NCI-H2029 treated with DMSO at 0.1 percent for 48 hours (cell line): Measurements from ENCODE around the gene ZNRD2.

Source experiments
- DNase-seq: peaks from one replicate; lab custom pipeline; 2025; lab: John Stamatoyannopoulos, UW

The ZNRD2 gene

GRCh38 chr11:65573391-65574079, 3.3 kb downstream of the ZNRD2 start:
- no peak for DNase-seq

DNA sequence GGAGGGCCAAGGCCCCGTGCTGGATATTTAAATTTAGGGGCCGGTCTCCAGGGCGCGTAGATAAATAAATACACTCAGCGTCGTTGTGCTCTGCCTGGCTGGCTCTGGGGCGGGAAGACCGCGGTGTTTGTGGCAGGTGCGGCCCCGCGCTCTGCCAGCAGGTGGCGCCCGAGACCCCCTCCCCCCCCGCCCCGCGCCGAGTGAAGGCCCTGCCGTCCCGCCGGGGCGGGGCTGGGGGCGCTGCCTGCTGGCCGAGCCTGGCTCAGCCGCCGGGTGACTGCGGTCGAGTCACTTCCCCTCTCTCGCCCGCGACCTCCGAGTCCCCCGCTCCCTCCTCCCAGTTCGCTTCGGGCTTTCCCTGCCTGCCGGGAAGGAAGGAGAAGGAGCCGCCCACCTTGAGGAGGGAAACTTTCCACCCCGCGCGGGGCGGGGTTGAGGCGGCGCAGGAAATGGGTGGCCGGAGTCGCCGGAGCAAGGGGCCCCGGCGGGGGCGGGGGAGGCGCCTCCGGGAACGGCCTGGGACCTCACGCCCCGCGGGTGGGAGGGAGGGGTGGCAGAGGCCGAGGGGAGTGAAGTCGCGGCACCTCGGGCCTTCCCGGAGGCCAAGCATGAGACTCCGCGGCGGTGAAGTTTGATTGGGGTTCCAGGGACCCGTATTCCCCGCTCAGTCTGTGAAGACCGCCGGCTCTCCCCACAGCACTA, 4.0 kb downstream of the ZNRD2 start:
- peak; percentile 64 for DNase-seq

- no peak for DNase-seq
These were observed 4.7 kb downstream of the ZNRD2 start for GRCh38 chr11:65574811-65575567.

DNA sequence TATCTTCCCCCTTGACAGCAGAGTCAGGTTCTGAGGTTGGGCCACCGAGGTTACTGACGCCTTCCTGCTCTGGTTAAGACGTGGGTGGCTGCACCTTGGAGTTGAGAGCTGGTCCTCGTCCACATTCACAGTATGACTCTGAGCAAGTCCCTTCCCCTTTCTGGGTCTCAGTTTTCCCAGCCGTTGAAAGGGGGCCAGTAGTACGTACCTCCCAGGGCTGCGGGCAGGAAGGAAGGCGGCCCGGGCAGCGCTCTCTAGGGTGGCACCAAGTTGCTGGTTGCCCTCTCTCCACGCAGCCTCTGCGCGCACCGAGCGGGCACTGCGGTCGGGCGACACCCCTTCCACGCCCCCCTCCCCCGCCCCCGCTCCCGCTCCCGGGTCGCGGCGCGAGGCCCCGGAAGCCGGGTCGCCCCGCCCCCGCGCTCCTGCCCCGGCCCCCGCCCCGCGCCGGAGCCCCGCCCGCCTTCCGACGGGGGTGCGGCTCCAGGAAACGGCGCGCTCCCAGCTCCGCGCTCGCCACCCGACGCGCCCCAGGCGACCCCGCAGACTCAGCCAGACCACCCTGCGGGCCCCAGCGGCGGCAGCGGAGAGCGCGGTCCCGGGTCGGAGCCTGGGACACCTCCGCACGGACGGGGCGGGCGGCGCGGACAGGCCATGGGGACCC, 5.4 kb downstream of the ZNRD2 start, which contains the start of gene EHBP1L1:
EHBP1L1 (plus strand) TSS at position 486 of the 664 bp plus-strand sequence. CDS start 250 bp downstream, outside the sequence.
- DNase-seq, result no peak

DNA sequence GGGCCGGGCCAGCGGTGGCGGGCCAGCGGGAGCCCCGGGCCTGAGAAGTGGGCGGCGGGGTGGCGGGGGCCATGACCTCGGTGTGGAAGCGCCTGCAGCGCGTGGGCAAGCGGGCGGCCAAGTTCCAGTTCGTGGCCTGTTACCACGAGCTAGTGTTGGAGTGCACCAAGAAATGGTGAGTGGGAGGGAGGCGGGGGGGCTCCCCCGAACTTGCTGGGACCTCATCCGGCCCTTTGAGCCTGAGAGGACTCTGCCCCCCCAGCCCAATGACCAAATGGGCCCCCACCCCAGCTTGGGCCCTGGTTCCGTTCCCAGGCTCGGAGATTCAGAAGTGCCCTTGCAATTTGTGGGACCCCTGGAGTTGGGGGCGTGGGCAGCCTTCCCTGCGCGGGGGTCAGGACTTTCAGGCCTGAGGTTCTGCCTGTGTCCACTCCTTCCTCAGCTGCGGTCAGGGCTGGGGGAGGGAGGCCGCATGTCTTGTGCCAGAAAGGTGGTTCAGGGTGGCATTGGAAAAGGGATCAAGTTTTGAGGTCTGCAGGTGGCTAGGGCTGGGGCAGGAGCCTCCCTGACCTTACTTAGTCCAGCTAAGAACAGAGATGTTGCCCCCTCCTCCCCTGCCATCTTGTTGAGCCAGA, 6.1 kb downstream of the ZNRD2 start:
- no peak for DNase-seq

- DNase-seq, result no peak
These were observed 6.8 kb downstream of the ZNRD2 start for GRCh38 chr11:65576867-65577755.

GRCh38 chr11:65577756-65578109, 7.5 kb downstream of the ZNRD2 start:
- DNase-seq, result no peak

- no peak for DNase-seq
These were observed 7.9 kb downstream of the ZNRD2 start for GRCh38 chr11:65578134-65578533.

GRCh38 chr11:65578667-65579066, 8.4 kb downstream of the ZNRD2 start:
- DNase-seq, result no peak

DNA sequence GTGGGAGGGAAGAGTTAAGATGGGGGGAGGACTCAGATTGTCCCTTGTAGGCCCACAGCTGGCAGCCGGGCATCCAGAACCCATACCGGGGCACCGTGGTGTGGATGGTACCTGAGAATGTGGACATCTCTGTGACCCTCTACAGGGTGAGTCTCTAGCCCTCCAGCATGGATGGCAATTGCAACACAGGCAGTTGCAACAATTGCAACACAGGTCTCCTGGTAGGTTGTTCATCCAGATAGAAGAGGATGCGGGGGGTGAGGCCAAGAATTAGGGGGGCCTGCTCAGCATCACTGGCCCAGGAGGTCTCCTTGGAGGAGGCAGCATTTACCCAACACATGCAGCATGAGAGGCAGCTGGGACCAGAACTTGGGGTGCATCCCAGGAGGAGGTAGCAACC, 9.0 kb downstream of the ZNRD2 start:
- DNase-seq, result no peak

GRCh38 chr11:65580031-65580692, 9.9 kb downstream of the ZNRD2 start:
- DNase-seq, result no peak

DNA sequence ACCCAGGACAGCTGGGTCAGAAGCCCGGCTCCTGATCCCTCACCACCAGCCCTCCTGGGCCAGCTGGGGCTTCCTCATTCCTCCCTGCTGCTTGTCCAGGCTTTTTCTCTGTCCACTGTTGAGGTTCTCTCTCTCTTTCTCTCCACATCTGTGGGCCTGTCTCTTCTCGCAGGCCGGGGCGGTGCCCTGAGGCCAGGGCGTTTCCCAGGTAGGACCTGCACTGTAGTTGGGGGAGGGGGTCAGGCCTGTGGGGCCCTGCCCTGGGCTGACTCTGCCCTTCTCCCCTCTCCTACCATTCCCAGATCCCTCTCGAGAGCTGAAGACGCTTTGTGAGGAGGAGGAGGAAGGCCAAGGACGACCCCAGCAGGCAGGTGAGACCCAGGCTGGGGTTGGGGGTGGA, 10.5 kb downstream of the ZNRD2 start:
- no peak for DNase-seq

DNA sequence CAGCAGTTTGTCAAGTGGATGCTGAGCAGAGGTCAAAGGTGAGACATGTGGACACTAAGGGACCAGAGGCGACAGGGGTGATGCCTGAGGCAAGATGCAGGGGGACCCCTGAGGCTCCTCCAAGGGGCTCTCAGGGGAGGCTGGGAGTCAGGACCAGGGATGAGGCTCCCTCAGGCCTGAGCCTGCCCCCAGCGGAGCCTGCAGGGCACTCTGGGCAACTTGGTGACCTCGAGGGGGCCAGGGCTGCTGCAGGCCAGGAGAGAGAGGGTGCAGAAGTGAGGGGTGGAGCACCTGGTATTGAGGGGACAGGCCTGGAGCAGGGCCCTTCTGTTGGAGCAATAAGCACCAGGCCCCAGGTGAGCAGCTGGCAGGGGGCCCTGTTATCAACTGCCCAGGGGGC, 11.7 kb downstream of the ZNRD2 start:
- DNase-seq, result no peak

DNA sequence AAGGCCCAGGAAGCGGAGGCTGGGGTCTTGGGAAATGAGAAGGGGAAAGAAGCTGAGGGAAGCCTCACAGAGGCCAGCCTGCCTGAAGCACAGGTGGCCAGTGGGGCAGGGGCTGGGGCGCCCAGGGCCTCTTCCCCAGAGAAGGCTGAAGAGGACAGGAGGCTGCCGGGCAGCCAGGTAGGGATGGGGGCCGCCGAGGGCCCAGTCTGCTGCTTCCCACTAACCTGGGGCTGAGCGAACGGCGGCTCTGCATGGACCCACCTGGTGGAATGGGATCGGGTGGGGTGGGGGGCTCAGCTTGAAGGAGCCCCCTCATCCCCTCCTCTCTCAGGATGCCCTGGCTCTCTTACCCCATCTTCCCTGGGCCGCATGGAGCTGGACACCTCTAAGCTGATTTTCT, 13.3 kb downstream of the ZNRD2 start:
- no peak for DNase-seq

DNA sequence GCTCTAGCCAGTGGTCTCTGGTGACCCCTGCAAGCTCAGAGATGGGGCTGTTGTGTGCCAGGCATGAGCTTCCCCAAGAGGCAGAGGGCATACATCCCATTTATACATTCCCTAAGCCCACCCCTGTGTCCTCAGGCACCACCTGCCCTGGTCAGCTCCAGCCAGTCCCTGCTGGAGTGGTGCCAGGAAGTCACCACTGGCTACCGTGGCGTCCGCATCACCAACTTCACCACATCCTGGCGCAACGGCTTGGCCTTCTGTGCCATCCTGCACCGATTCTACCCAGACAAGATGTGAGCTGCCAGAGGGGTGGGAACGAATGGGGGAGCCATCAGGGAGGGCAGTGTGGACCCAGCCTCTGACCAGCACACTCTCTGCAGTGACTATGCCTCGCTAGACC, 13.8 kb downstream of the ZNRD2 start:
- no peak for DNase-seq

- no peak for DNase-seq
These were observed 14.5 kb downstream of the ZNRD2 start for GRCh38 chr11:65584723-65585171.

- DNase-seq, result no peak
These were observed 15.3 kb downstream of the ZNRD2 start for GRCh38 chr11:65585396-65586246.

GRCh38 chr11:65586247-65586630, 16.0 kb downstream of the ZNRD2 start:
- DNase-seq, result no peak

- no peak for DNase-seq
These were observed 16.4 kb downstream of the ZNRD2 start for GRCh38 chr11:65586676-65587075.
